ENCODE data around the gene THPO.

- TF ChIP-seq CTCF (IDR thresholded peaks at IDR 0.05) (no peak), EZH2 (IDR thresholded peaks at IDR 0.05; ENCODE audit: borderline replicate concordance, insufficient read depth, low read depth, low read length, poor library complexity, severe bottlenecking) (no peak)
These were observed 40.6 kb downstream of the THPO start, which contains the start of gene FAM131A for GRCh38 chr3:184337399-184337714.
